ENCODE data around the gene C1QTNF5. TPM values are rescaled to one million over a fixed set of nuclear protein-coding genes. Genes with fewer than 3 reads are reported as not detected.
A peak's percentile ranks its signal among the peaks of the same experiment; 100 is the strongest.

C1QTNF5 gene
- total RNA-seq, 1 donor from 2014 or later = 47.6 TPM

GRCh38 chr11:119370486-119371046 lies 29.9 kb upstream of the C1QTNF5 start:
- Histone ChIP-seq H3K27me3 (no peaks in the 10 kb centered on the region), H3K9me3 (no peaks in the 10 kb centered on the region), H3K36me3 (no peaks in the 10 kb centered on the region), H3K4me1 (peaks cover 31% of the 10 kb centered on the region), H3K4me3 (no peak overlapping the region), H3K27ac (no peak overlapping the region)
- TF ChIP-seq CTCF (IDR thresholded peaks at IDR 0.05) = no peak
- ATAC-seq = peak; percentile 15
- peak; percentile 66 for DNase-seq
- intact Hi-C loops (cut with DNase I) = no loop called here

- ATAC-seq (no peak), DNase-seq (peak; percentile 53)
- H3K36me3 ChIP-seq = no peaks in the 10 kb centered on the region
- no peak overlapping the region for H3K4me3 ChIP-seq
- no peak for TF ChIP-seq CTCF (IDR thresholded peaks at IDR 0.05)
- intact Hi-C loops (cut with DNase I) = no loop called here
- H3K27me3 ChIP-seq = no peaks in the 10 kb centered on the region
- peaks cover 28% of the 10 kb centered on the region for H3K4me1 ChIP-seq
- no peaks in the 10 kb centered on the region for H3K9me3 ChIP-seq
- H3K27ac ChIP-seq = no peak overlapping the region
Measured at GRCh38 chr11:119369132-119369925, 28.6 kb upstream of the C1QTNF5 start.

- Histone ChIP-seq H3K4me1 (peaks cover 32% of the 10 kb centered on the region), H3K4me3 (no peak overlapping the region), H3K9me3 (no peaks in the 10 kb centered on the region), H3K27me3 (no peaks in the 10 kb centered on the region), H3K36me3 (no peaks in the 10 kb centered on the region), H3K27ac (peak overlapping the region; percentile 17)
- ATAC-seq (peak; percentile 16), DNase-seq (peak; percentile 77)
- intact Hi-C loops (cut with DNase I) = no loop called here
- TF ChIP-seq CTCF (IDR thresholded peaks at IDR 0.05) = no peak
Measured at GRCh38 chr11:119368121-119369034, 27.7 kb upstream of the C1QTNF5 start.

GRCh38 chr11:119367661-119368120 lies 27.0 kb upstream of the C1QTNF5 start:
- Histone ChIP-seq H3K36me3 (no peaks in the 10 kb centered on the region), H3K9me3 (no peaks in the 10 kb centered on the region), H3K27ac (no peak overlapping the region), H3K27me3 (no peaks in the 10 kb centered on the region), H3K4me3 (no peak overlapping the region), H3K4me1 (peaks cover 39% of the 10 kb centered on the region)
- ATAC-seq (peak; percentile 3), DNase-seq (peak; percentile 37)
- intact Hi-C loops (cut with DNase I) = no loop called here
- TF ChIP-seq CTCF (IDR thresholded peaks at IDR 0.05) = no peak

DNA sequence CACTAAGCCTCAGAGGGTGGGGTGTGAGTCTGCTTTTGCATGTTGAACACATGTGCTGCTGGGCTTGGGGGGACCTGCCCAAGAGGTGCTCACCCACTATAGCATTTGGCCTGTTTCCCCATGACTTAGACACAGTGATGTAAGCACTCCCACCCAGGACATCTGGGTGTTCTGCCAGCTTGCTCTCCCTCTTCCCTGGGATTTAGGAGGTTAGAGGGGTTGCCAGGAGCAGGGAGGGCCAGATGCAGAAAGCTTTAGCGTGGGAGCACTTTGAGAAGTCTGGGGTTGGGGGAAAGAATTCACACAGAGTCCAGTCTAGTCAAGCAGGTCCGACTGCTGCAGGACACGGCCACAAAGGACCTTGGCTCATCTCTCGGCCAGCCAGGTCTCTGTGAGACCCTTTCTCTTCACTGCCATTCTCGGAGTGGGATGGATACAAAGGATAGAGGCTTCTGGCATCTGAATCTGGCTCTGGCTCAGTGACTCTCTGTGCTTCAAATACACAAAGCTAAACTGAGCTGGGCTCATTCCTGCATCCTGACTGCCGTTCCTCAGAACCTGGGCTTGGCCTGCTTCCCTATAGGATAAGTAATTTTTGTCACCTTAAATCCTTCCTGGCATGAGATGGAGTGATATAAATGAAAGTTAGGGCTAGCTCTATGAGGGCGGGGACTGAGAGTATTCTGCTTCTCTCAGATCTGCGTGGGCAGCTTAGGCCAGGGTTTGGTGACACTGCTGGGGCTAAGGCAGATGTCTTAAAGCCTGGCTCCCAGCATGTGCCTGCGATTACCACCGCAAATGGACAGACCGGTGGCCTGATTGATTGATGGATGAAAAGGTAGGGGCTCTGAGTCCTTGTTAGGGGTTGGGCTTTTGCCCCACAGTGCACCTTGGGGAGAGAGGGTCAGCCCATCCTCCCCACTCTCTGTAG lies 26.3 kb upstream of the C1QTNF5 start:
- Histone ChIP-seq H3K4me1 (peaks cover 40% of the 10 kb centered on the region), H3K27me3 (no peaks in the 10 kb centered on the region), H3K36me3 (no peaks in the 10 kb centered on the region), H3K27ac (no peak overlapping the region), H3K9me3 (no peaks in the 10 kb centered on the region), H3K4me3 (no peak overlapping the region)
- ATAC-seq (no peak), DNase-seq (no peak)
- no peak for TF ChIP-seq CTCF (IDR thresholded peaks at IDR 0.05)
- intact Hi-C loops (cut with DNase I) = no loop called here

Data from upper lobe of right lung (tissue), 1 donor.